ENCODE results near the gene NEDD4L. TPM values are rescaled to one million over a fixed set of nuclear protein-coding genes. Genes with fewer than 3 reads are reported as not detected.

NEDD4L gene
- polyA plus RNA-seq, 1 of the 3 experiments (the other 2 are of a cell fraction) = 13.2 TPM

DNA sequence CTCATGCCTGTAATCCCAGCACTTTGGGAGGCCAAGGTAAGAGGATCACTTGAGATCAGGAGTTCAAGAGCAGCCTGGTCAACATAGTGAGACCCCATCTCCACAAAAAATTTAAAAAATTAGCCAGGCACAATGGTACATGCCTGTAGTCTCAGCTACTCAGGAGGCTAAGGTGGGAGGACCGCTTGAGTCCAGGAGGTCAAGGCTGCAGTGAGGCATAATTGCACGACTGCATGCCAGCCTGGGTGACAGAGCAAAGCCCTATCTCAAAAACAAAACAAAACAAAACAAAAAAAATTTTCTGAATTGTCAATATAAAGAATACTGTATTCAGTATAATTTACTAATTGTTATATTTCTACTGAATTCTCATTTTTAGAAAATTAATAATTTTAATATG lies 20.9 kb upstream of the NEDD4L start:
- WGBS (ENCODE audit: low lambda C conversion rate) = 82% methylated on average over 2 of the region's 2 CpGs
- Histone ChIP-seq H3K9me3 (no peaks in the 10 kb centered on the region), H3F3A (replicated peaks; ENCODE audit: insufficient read depth) (no peaks in the 10 kb centered on the region), H2AFZ (ENCODE audit: low read depth) (no peak overlapping the region), H3K36me3 (replicated peaks in 1 of 2; ENCODE audit: control insufficient read depth in 1 of 2, insufficient read depth in 2 of 2, low read length in 1 of 2) (no peaks in the 10 kb centered on the region), H3K4me1 (ENCODE audit: control insufficient read depth in 1 of 2, insufficient read depth in 2 of 2, low read depth in 1 of 2, low read length in 1 of 2) (no peaks in the 10 kb centered on the region), H3K27ac (ENCODE audit: low read depth in 2 of 2, low read length in 1 of 2) (no peak overlapping the region), H3K4me3 (ENCODE audit: low read depth in 2 of 2, low read length in 1 of 2) (no peak overlapping the region), H3K79me2 (ENCODE audit: insufficient read depth) (no peaks in the 10 kb centered on the region), H3K9ac (no peak overlapping the region), H4K20me1 (ENCODE audit: insufficient read depth) (no peaks in the 10 kb centered on the region), H3K9me2 (no peaks in the 10 kb centered on the region), H3K4me2 (no peak overlapping the region), H3K27me3 (ENCODE audit: insufficient read depth) (no peaks in the 10 kb centered on the region)
- no peak for DNase-seq
- TF ChIP-seq CHD2 (IDR thresholded peaks at IDR 0.05; ENCODE audit: low read length, partially characterized antibody) = no peak
- no peak for TF ChIP-seq NFIC (IDR thresholded peaks at IDR 0.05; ENCODE audit: borderline replicate concordance)
- TF ChIP-seq RFX5 (IDR thresholded peaks at IDR 0.05; ENCODE audit: low read length) = no peak
- no peak for TF ChIP-seq RCOR1 (IDR thresholded peaks at IDR 0.05; ENCODE audit: low read length)
- TF ChIP-seq, protein P1, sequence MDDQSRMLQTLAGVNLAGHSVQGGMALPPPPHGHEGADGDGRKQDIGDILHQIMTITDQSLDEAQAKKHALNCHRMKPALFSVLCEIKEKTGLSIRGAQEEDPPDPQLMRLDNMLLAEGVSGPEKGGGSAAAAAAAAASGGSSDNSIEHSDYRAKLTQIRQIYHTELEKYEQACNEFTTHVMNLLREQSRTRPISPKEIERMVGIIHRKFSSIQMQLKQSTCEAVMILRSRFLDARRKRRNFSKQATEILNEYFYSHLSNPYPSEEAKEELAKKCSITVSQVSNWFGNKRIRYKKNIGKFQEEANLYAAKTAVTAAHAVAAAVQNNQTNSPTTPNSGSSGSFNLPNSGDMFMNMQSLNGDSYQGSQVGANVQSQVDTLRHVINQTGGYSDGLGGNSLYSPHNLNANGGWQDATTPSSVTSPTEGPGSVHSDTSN (IDR thresholded peaks at IDR 0.05) = no peak
- TF ChIP-seq FOXJ3 (CRISPR knock-in tag; IDR thresholded peaks at IDR 0.05) = no peak
- TF ChIP-seq MAX (IDR thresholded peaks at IDR 0.05; ENCODE audit: low read depth) = no peak
- TF ChIP-seq FOXM1 (IDR thresholded peaks at IDR 0.05; ENCODE audit: low read depth) = no peak
- TF ChIP-seq MXI1 (IDR thresholded peaks at IDR 0.05; ENCODE audit: low read depth, low read length) = no peak
- TF ChIP-seq FOSL2 (IDR thresholded peaks at IDR 0.05; ENCODE audit: borderline replicate concordance, low read depth) = no peak
- TF ChIP-seq NRF1 (IDR thresholded peaks at IDR 0.05; ENCODE audit: low read depth, low read length) = no peak
- no peak for TF ChIP-seq TAF1 (IDR thresholded peaks at IDR 0.05; ENCODE audit: borderline replicate concordance, low read depth, low read length)
- TF ChIP-seq YY1 (IDR thresholded peaks at IDR 0.05; ENCODE audit: low read depth) = no peak
- TF ChIP-seq TEAD4 (IDR thresholded peaks at IDR 0.05; ENCODE audit: borderline replicate concordance, insufficient read depth) = no peak
- POLR2A ChIA-PET = no interaction called here
- CTCF ChIA-PET = interaction anchor here (0.8 kb wide), 1 partner anchor 13 kb away, joined by 4 read pairs; no protein-coding TSS in a partner anchor

- H3K27ac ChIP-seq (ENCODE audit: low read depth in 2 of 2, low read length in 1 of 2) = no peak overlapping the region
- H3K4me3 ChIP-seq (ENCODE audit: low read depth in 2 of 2, low read length in 1 of 2) = no peak overlapping the region
- H3K27me3 ChIP-seq (ENCODE audit: insufficient read depth) = no peaks in the 10 kb centered on the region
- no peaks in the 10 kb centered on the region for H3K36me3 ChIP-seq (replicated peaks in 1 of 2; ENCODE audit: control insufficient read depth in 1 of 2, insufficient read depth in 2 of 2, low read length in 1 of 2)
- H3F3A ChIP-seq (replicated peaks; ENCODE audit: insufficient read depth) = no peaks in the 10 kb centered on the region
- 79% methylated on average over 3 of the region's 3 CpGs for WGBS (ENCODE audit: low lambda C conversion rate)
- H3K4me2 ChIP-seq = no peak overlapping the region
- DNase-seq = no peak
- no peaks in the 10 kb centered on the region for H4K20me1 ChIP-seq (ENCODE audit: insufficient read depth)
- H2AFZ ChIP-seq (ENCODE audit: low read depth) = no peak overlapping the region
- H3K79me2 ChIP-seq (ENCODE audit: insufficient read depth) = no peaks in the 10 kb centered on the region
- ChIA-PET POLR2A (no interaction called here), CTCF (interaction anchor here (0.7 to 2.4 kb wide), 3 partner anchors 19 to 157 kb away, joined by 3 to 8 read pairs (median 4); partner anchors contain the start of gene NEDD4L)
- H3K9me2 ChIP-seq = no peaks in the 10 kb centered on the region
- H3K9ac ChIP-seq = no peak overlapping the region
- TF ChIP-seq RAD21 (IDR thresholded peaks at IDR 0.05; ENCODE audit: low read length) (no peak), POLR2AphosphoS5 (IDR thresholded peaks at IDR 0.05; ENCODE audit: low read depth, low read length) (no peak), TEAD4 (IDR thresholded peaks at IDR 0.05; ENCODE audit: borderline replicate concordance, insufficient read depth) (no peak), NFIC (IDR thresholded peaks at IDR 0.05; ENCODE audit: borderline replicate concordance) (no peak), TAF1 (IDR thresholded peaks at IDR 0.05; ENCODE audit: borderline replicate concordance, low read depth, low read length) (no peak)
- H3K4me1 ChIP-seq (ENCODE audit: control insufficient read depth in 1 of 2, insufficient read depth in 2 of 2, low read depth in 1 of 2, low read length in 1 of 2) = no peaks in the 10 kb centered on the region
- H3K9me3 ChIP-seq = no peaks in the 10 kb centered on the region
Measured at GRCh38 chr18:58024139-58024538, 19.9 kb upstream of the NEDD4L start.

Measured in SK-N-SH (cell line).